ENCODE results near the gene ZNF174.

DNA sequence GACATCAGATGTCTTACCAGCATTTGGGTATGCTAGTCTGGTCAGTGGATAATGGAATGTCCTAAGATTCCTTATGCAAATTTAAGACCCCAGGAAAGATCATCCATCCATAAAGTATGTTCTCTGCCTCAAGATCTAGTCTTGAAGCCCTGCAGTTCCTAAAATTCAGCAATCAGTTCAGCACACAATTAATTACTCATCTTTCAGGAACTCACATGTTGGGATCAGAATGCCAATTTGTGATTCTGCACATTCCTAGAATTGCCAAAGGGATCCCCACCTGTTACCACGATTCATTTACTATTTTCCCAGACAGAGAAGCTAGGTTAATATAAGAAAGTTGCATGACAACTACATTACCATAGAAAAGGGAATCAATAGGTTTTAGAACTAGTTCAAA, 42.1 kb upstream of the ZNF174 start:
- TF ChIP-seq CTCF (conservative IDR thresholded peaks at IDR 0.05; ENCODE audit: low read depth, low read length) (no peak), EZH2 (IDR thresholded peaks at IDR 0.05; ENCODE audit: borderline replicate concordance, low read depth, low read length, poor library complexity, severe bottlenecking) (no peak)

Measured in A673 (cell line).